ENCODE data around the gene FGF14.

Gene FGF14

GRCh38 chr13:101817898-101818297, 584.0 kb downstream of the FGF14 start:
- no peak for DNase-seq (ENCODE audit: low read depth in 2 of 3, low spot score in 1 of 3)

GRCh38 chr13:101811881-101812280, 590.0 kb downstream of the FGF14 start:
- no peak for DNase-seq (ENCODE audit: low read depth in 2 of 3, low spot score in 1 of 3)

DNA sequence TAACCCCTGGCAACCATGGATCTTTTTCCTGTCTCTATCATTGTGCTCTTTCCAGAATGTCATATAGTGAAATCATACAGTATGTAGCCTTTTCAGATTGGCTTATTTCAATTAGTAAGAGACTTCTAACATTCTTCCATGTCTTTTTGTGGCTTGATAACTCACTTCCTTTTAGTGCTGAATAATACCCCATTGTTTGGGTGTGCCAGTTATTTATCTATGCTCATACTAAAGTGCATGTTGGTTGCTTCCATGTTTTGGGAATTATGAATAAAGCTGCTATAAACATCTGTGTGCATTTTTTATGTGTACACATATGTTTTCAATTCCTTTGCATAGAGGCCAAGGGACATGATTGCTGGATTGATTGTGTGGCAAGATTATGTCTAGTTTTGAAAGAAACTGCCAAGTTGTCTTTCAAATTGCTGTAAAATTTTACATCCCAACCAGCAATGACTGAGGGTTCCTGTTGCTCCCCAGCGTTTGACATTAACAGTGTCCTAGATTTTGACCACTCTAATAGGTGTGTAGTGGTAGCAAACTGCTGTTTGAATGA, 590.5 kb downstream of the FGF14 start:
- no peak for DNase-seq (ENCODE audit: low read depth in 2 of 3, low spot score in 1 of 3)

DNA sequence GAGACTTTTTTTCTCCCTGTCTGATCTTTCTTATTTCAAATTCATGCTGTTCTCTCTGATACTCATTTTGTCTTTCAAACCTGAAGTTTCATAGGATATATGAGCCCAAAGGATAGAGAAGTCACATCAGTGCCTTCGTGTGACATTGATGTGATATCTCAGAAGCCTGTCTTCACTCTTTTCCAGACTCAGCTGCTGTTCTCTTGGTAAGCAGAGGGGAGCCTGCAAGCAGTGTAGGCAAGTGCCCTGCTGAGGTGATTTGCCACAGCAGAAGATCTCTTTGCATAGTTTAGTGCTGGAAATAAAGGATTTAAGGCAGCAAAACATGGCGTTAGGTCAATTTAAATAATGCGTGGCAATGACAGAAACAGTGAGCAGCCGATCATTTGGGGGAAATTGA, 602.7 kb downstream of the FGF14 start:
- DNase-seq (ENCODE audit: low read depth in 2 of 3, low spot score in 1 of 3): no peak

DNA sequence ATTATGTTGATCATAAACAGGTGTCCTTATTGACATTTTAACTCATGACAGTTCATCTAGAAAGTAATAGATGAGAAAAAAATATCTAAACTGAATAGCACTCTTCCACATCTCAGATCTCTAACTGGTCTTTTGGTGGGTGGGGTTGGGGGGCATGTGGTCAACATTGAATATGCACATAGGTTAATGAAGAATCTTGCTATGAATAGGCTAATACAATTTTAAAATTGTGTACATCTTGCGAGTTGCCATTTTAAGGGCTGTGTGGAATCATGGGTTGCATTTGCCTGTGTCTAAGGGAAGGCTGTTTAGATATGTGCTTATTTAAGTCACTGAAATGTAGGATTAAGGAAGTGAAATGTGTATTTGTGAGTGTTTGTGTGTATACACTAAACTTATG, 603.4 kb downstream of the FGF14 start:
- DNase-seq (ENCODE audit: low read depth in 2 of 3, low spot score in 1 of 3): no peak

DNA sequence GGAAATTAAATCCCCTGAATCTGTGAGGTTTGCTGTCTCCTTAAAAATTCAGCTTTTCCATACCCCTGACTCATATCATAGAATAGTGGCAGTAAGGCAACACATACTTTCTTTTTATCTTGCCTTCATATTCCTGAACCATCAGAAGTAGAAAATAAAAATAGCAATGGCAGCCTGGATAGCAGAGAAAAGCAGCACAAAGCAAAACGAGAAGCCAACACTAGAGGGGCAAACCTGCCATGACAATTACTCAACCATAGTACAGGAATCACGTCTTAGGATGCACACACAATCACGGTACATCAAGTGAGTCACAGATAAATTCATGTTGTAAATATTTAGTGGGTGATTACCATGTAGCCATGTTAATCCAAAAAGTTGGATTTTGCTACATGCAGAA, 606.4 kb downstream of the FGF14 start:
- no peak for DNase-seq (ENCODE audit: low read depth in 2 of 3, low spot score in 1 of 3)

GRCh38 chr13:101795025-101795424, 606.8 kb downstream of the FGF14 start:
- no peak for DNase-seq (ENCODE audit: low read depth in 2 of 3, low spot score in 1 of 3)

DNA sequence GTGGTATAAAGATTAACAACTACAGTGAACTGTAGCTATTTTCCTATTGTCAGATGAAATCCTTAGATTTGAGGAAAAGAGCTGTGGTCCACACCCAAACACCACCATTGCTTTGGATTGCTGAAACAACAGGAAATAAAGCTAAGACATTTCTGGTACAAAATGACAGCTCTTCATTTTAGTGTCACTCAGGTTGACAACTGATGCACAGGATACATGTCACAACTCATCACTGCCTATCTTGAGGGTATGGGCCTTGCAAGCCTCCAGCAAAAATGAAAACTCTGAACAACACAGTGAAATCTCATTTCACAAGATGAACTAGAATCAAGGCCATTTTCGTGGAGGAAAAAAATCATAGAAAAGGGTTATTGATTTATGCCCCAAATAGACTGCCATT, 609.7 kb downstream of the FGF14 start:
- no peak for DNase-seq (ENCODE audit: low read depth in 2 of 3, low spot score in 1 of 3)

GRCh38 chr13:101785858-101786257, 616.0 kb downstream of the FGF14 start:
- no peak for DNase-seq (ENCODE audit: low read depth in 2 of 3, low spot score in 1 of 3)

DNA sequence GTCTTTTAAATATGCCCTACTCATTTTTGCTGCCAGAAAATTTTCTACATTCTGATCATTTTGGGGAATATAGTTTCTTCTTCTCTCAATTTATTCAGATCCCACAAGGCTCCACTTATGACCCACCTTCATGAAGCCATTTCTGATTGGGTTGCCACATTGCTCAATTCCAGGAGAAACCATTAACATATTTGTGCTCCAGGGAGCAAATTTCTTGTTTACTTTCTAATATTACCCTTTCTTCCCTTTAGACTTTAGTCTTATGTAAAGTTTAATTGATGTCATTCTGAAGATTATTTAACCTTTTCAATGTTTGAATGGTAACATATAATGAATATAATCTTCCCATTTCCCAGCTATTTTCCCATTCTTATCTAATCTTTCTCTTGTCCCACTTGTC, 617.5 kb downstream of the FGF14 start:
- no peak for DNase-seq (ENCODE audit: low read depth in 2 of 3, low spot score in 1 of 3)

DNA sequence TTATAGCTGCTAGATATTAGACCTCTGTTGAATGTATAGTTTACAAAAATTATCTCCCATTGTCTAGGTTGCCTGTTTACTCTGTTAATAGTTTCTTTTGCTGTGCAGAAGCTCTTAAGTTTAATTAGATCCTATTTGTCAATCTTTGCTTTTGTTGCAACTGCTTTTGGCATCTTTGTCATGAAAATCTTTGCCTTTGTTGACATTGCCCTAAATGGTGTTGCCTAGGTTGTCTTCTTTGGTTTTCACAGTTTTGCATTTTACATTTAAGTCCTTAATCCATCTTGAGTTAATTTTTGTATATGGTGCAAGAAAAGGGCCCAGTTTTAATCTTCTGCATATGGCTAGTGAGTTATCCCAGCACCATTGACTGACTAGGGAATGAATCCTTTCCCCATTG, 618.3 kb downstream of the FGF14 start:
- no peak for DNase-seq (ENCODE audit: low read depth in 2 of 3, low spot score in 1 of 3)

DNA sequence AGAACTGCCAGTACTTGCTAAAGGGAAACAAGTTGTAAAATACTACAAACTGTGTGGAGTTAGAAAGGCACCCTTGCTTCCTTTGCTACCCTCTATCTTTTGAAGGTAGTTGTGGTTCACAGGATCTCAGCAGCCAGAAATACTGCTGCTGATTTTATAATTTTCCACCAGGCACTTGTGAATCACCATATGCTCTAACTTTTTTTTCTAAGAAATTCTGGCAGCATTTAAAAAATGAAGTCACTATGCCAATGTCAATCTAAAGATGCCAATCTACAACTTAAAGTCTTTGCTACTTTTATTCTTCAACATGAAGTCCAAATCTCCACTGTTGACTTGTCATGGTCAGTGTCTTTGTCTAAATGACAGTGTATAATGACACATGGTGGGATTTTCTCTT, 621.6 kb downstream of the FGF14 start:
- DNase-seq (ENCODE audit: low read depth in 2 of 3, low spot score in 1 of 3): no peak

- no peak for DNase-seq (ENCODE audit: low read depth in 2 of 3, low spot score in 1 of 3)
These were observed 622.7 kb downstream of the FGF14 start for GRCh38 chr13:101779147-101779546.

- DNase-seq (ENCODE audit: low read depth in 2 of 3, low spot score in 1 of 3): no peak
These were observed 626.6 kb downstream of the FGF14 start for GRCh38 chr13:101775267-101775666.

DNA sequence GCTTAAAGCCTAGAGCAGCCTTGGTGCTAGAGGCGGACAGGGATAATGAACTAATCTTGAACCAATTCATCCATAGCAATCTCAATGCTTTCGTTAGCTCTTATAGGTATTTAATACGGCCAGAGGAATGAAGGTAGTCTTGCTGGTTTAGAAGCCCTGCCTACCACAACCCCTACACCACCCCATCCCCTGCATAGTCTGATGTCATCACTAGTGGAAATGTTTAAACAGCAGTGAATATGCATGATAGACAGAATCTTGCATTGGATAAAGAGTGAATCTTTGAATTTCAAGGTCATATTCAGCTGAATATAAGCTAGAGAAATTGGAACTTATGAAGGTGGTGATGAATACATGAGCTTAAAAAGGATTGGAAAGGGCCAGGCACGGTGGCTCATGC, 627.5 kb downstream of the FGF14 start:
- no peak for DNase-seq (ENCODE audit: low read depth in 2 of 3, low spot score in 1 of 3)

DNA sequence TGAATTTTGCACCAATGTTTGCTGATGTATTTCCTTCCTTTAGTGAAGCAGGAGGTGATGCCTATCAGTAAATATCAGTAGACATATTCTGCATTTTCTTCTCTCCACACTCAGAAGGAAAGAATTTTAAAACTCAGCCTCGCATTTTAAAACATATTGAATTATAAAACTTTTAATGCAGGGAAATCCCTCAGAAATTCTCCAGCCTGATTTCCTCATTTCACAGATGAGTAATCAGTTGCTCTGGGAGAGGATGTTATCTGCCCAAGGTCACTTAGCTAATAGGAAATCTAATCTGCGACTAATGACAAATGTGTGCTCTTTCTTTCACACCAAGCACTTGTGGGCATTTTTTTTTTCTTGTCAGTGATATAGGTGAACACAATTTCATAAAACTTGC, 628.8 kb downstream of the FGF14 start:
- no peak for DNase-seq (ENCODE audit: low read depth in 2 of 3, low spot score in 1 of 3)

GRCh38 chr13:101767131-101767530, 634.7 kb downstream of the FGF14 start:
- no peak for DNase-seq (ENCODE audit: low read depth in 2 of 3, low spot score in 1 of 3)

DNA sequence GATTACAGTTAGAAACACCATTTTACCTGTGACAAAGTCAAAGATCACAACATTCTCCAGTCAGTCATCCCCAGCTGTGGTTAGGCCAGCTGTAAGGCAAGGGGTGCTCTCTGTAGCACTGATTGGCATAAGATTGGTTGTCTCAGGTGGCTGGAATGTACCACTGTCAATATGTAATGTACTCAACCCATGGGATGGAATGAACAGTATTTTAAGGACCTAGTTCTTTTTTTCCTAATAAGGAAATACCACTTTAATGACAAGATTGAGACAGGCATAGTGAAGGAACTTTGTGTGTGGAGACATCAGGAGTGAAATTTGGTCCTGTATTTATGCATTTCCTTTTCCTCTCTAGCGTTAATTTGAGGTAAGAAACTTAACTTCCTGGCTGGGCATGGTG, 638.7 kb downstream of the FGF14 start:
- no peak for DNase-seq (ENCODE audit: low read depth in 2 of 3, low spot score in 1 of 3)

GRCh38 chr13:101757446-101758039, 644.3 kb downstream of the FGF14 start:
- DNase-seq (ENCODE audit: low read depth in 2 of 3, low spot score in 1 of 3): no peak

DNA sequence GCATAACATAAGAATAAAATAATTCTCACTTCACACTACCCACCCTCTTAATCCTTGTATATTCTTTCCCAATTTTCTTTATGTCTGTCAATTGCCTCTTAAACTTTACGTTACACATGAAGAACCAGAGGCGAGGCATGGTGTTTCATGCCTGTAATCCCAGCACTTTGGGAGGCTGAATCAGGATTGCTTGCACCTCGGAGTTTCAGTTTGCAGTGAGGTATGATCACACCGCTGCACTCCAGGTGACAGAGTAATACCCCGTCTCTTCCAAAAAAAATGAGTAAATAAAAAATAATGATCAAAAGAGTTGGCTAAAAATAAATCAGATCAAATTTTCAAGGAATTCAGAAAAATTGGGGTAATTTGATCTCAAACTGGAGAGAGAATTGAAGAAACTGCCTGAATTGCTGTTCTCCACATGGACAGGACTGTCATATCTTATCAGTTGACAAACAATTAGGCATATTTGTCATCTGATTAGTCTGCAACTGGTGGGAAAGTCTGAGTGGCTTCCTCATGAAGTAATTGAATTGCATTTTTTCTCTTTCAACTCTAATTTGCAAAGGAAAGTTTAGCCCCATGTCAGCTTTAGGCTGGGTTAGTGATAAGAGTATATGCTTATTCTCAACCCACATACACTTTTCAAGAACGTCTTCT, 646.5 kb downstream of the FGF14 start:
- no peak for DNase-seq (ENCODE audit: low read depth in 2 of 3, low spot score in 1 of 3)

- DNase-seq (ENCODE audit: low read depth in 2 of 3, low spot score in 1 of 3): no peak
These were observed 649.4 kb downstream of the FGF14 start for GRCh38 chr13:101752432-101752831.

GRCh38 chr13:101751488-101751887, 650.4 kb downstream of the FGF14 start:
- DNase-seq (ENCODE audit: low read depth in 2 of 3, low spot score in 1 of 3): no peak

DNA sequence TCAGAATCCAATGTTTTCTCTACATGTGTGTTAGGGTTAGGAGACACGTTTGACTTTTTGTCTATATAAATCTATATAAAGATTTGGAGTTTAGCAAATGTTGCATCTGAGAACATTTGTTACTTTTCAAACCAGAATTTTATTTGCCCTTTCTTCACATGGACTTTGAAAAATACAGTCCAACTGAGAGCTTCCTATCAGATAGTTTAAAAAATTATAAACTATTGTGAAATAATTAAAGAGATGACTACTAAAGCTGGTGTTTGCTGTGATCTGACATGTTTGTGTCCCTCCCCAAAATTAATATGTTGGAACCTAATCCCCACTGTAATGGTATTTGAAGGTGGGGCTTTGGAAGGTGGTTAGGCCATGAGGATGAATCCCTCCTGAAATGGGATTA, 652.3 kb downstream of the FGF14 start:
- no peak for DNase-seq (ENCODE audit: low read depth in 2 of 3, low spot score in 1 of 3)
